Astrocyte of the spinal cord (primary cell): ENCODE data around the gene NFIC.
A peak's percentile ranks its signal among the peaks of the same experiment; 100 is the strongest.
"Not testable (repeated sequence)": the region's sequence is repeated elsewhere in the genome, so short reads cannot be mapped to it uniquely, and the experiment has no call there.

Experiments used
- DNase-seq: peaks from one replicate; pipeline ENCODE4 v3.0.0; 2011; ENCODE audit warnings: low read depth, low spot score
- H3K4me3 ChIP-seq: 2 replicates; pipeline ENCODE4 v1.5.1; 2011; ENCODE audit warnings: low read depth, mild to moderate bottlenecking, low read length, moderate library complexity
- CTCF ChIP-seq: IDR thresholded peaks from 2 replicates; pipeline ENCODE4 v1.5.1; 2012; ENCODE audit warnings: low read depth, mild to moderate bottlenecking, low read length, inconsistent platforms
- in situ Hi-C: cut with HindIII; loops from 2 replicates; pipeline ENCODE4 v1.10.0; 2017; ENCODE audit warnings: low sequenced_read_pairs

NFIC gene

GRCh38 chr19:3374369-3375112 is 8.2 kb downstream of the NFIC start:
- no peak for TF ChIP-seq CTCF
- H3K4me3 ChIP-seq: no peak overlapping the region
- in situ Hi-C loops: no loop called here
- no peak for DNase-seq

DNA sequence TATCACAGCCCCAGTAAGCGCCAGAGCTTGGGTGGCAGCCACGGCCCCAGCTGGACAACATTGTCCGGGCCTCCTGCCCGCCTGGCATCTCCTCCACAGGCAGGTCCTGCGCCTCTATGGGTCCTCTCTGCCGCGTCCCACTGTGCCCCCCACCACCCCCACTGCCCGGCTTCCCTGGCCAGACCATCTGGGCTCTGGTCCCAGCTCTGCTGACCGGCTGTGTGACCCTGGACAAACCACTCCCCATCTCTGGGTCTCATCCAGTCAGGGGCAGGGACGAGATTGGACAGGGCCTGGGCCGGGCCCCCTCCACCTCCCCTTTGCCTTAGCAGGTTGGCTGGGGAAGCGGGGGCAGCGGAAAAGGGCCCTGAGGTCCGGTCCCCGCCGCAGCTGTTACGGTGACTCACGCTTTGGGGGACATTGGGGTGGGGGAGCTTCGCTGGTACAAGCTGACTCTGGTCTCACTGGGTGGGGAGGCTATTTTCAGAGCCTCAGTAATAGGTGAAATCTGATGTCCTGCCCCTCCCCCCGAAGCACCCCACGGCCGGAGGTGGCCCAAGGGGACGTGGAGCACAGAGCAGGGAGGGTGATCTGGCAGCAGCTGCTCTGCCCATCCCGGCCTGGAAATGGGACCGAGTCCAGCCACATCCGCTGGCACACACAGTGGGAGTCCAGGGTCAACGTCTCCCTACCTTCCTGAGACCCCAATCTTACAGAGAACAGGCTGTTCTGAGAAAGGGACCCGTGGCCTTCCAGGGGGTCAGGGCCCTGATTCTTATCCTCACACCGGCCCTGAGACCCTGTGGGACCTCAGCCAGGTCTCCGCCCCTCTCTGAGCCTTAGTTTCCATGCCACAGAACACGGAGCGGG is 9.1 kb downstream of the NFIC start:
- in situ Hi-C loops: no loop called here
- no peak overlapping the region for H3K4me3 ChIP-seq
- DNase-seq: peak; percentile 68
- TF ChIP-seq CTCF: no peak

DNA sequence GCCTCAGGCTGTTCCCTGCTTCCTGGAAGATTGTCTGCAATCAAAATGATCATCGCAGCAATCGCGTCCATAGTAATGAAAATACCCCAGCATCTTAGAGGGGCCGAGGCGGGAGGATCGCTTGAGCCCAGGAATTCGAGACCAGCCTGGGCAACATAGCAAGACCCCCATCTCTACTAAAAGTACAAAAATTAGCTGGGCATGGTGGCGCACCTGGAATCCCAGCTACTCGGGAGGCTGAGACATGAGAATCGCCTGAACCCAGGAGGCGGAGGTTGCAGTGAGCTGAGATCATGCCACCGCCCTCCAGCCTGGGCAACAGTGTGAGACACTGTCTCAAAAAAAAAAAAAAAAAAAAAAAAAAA is 9.7 kb downstream of the NFIC start:
- in situ Hi-C loops, DNase-seq, H3K4me3 ChIP-seq: not testable (repeated sequence)

- H3K4me3 ChIP-seq: no peak overlapping the region
- DNase-seq: no peak
- TF ChIP-seq CTCF: no peak
- in situ Hi-C loops: no loop called here
These were observed 12.2 kb downstream of the NFIC start for GRCh38 chr19:3378352-3379150.

- in situ Hi-C loops: no loop called here
- DNase-seq: no peak
- H3K4me3 ChIP-seq: no peak overlapping the region
- TF ChIP-seq CTCF: no peak
These were observed 14.4 kb downstream of the NFIC start for GRCh38 chr19:3380829-3381228.

DNA sequence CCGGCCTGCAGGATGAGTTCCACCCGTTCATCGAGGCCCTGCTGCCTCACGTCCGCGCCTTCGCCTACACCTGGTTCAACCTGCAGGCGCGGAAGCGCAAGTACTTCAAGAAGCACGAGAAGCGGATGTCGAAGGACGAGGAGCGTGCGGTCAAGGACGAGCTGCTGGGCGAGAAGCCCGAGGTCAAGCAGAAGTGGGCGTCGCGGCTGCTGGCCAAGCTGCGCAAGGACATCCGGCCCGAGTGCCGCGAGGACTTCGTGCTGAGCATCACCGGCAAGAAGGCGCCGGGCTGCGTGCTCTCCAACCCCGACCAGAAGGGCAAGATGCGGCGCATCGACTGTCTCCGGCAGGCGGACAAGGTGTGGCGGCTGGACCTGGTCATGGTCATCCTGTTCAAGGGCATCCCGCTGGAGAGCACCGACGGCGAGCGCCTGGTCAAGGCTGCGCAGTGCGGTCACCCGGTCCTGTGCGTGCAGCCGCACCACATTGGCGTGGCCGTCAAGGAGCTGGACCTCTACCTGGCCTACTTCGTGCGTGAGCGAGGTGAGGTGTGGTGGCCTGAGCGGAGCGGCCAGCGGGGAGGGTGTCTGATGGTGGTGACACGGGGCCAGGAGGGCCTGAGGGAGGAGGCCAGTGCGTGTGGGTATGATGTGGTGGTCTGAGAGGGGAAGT is 15.5 kb downstream of the NFIC start:
- no peak for TF ChIP-seq CTCF
- H3K4me3 ChIP-seq: no peak overlapping the region
- in situ Hi-C loops: no loop called here
- DNase-seq: no peak
